NCI-H1105 treated with DMSO at 0.1 percent for 48 hours (cell line): ENCODE data around the gene DNAAF3.
"Not testable (repeated sequence)": the region's sequence is repeated elsewhere in the genome, so short reads cannot be mapped to it uniquely, and the experiment has no call there.

Experiments
- DNase-seq: peaks from one replicate; lab custom pipeline; 2025; lab: John Stamatoyannopoulos, UW

Gene DNAAF3

GRCh38 chr19:55166530-55167268, at the start of gene DNAAF3:
DNAAF3 (minus strand) TSS chr19:55166613; CDS start chr19:55166413, 200 bp downstream.
- DNase-seq = peak; percentile 99

- DNase-seq = no peak
Measured at GRCh38 chr19:55213547-55213946, 47.1 kb upstream of the DNAAF3 start.

GRCh38 chr19:55212447-55212846, 46.0 kb upstream of the DNAAF3 start:
- DNase-seq = no peak

- DNase-seq = no peak
Measured at GRCh38 chr19:55209693-55210472, 43.5 kb upstream of the DNAAF3 start.

- DNase-seq = no peak
Measured at GRCh38 chr19:55208880-55209692, 42.7 kb upstream of the DNAAF3 start, which contains the start of gene PTPRH. PTPRH (minus strand) TSS chr19:55209501; CDS start chr19:55209433, 68 bp downstream.

- no peak for DNase-seq
Measured at GRCh38 chr19:55206664-55207500, 40.5 kb upstream of the DNAAF3 start.

GRCh38 chr19:55202199-55202598, 35.8 kb upstream of the DNAAF3 start:
- not testable (repeated sequence) for DNase-seq

GRCh38 chr19:55199620-55200204, 33.3 kb upstream of the DNAAF3 start:
- no peak for DNase-seq

- DNase-seq = no peak
Measured at GRCh38 chr19:55198651-55199050, 32.2 kb upstream of the DNAAF3 start.

GRCh38 chr19:55197528-55197927, 31.1 kb upstream of the DNAAF3 start:
- DNase-seq = no peak

GRCh38 chr19:55196803-55197202, 30.4 kb upstream of the DNAAF3 start:
- DNase-seq = no peak

GRCh38 chr19:55193481-55193880, 27.1 kb upstream of the DNAAF3 start:
- no peak for DNase-seq

GRCh38 chr19:55189403-55189835, 23.0 kb upstream of the DNAAF3 start:
- no peak for DNase-seq

GRCh38 chr19:55188625-55189024, 22.2 kb upstream of the DNAAF3 start:
- DNase-seq = no peak

- DNase-seq = no peak
Measured at GRCh38 chr19:55186080-55186479, 19.7 kb upstream of the DNAAF3 start.

- DNase-seq = no peak
Measured at GRCh38 chr19:55181740-55182139, 15.3 kb upstream of the DNAAF3 start.

- DNase-seq = peak; percentile 23
Measured at GRCh38 chr19:55179606-55180484, 13.4 kb upstream of the DNAAF3 start, which contains the start of gene SYT5. SYT5 (minus strand) TSS chr19:55180289; CDS start chr19:55179041, 1,248 bp downstream.

GRCh38 chr19:55178781-55179599, 12.6 kb upstream of the DNAAF3 start:
- peak; percentile 94 for DNase-seq

- DNase-seq = no peak
Measured at GRCh38 chr19:55176076-55176475, 9.7 kb upstream of the DNAAF3 start.
